Measurements from ENCODE around the gene ZNF609.

Gene ZNF609

GRCh38 chr15:64438653-64439447 is 21.5 kb upstream of the ZNF609 start:
- 91% methylated on average over 6 of the region's 6 CpGs for WGBS
- Histone ChIP-seq H3K27ac (ENCODE audit: low read depth, low read length) (no peak overlapping the region), H3K4me3 (ENCODE audit: low read length) (no peak overlapping the region), H3K9ac (ENCODE audit: low read depth, low read length) (no peak overlapping the region), H3K36me3 (ENCODE audit: insufficient read depth, low read length) (no peaks in the 10 kb centered on the region), H3K4me1 (ENCODE audit: insufficient read depth, low read length) (no peaks in the 10 kb centered on the region), H3K27me3 (ENCODE audit: insufficient read depth, low read length) (no peaks in the 10 kb centered on the region), H3K9me3 (ENCODE audit: insufficient read depth, low read depth, low read length) (no peaks in the 10 kb centered on the region)

- Histone ChIP-seq H3K9me3 (ENCODE audit: insufficient read depth, low read depth, low read length) (no peaks in the 10 kb centered on the region), H3K27ac (ENCODE audit: low read depth, low read length) (no peak overlapping the region), H3K4me1 (ENCODE audit: insufficient read depth, low read length) (no peaks in the 10 kb centered on the region), H3K36me3 (ENCODE audit: insufficient read depth, low read length) (peaks cover 9% of the 10 kb centered on the region), H3K27me3 (ENCODE audit: insufficient read depth, low read length) (no peaks in the 10 kb centered on the region), H3K9ac (ENCODE audit: low read depth, low read length) (no peak overlapping the region), H3K4me3 (ENCODE audit: low read length) (no peak overlapping the region)
- 94% methylated on average over 3 of the region's 3 CpGs for WGBS
These were observed 18.5 kb upstream of the ZNF609 start for GRCh38 chr15:64441852-64442251.

- no peak overlapping the region for H3K4me3 ChIP-seq (ENCODE audit: low read length)
- no peaks in the 10 kb centered on the region for H3K9me3 ChIP-seq (ENCODE audit: insufficient read depth, low read depth, low read length)
- H3K9ac ChIP-seq (ENCODE audit: low read depth, low read length) = no peak overlapping the region
- H3K27ac ChIP-seq (ENCODE audit: low read depth, low read length) = no peak overlapping the region
- H3K36me3 ChIP-seq (ENCODE audit: insufficient read depth, low read length) = peaks cover 14% of the 10 kb centered on the region
- no peaks in the 10 kb centered on the region for H3K27me3 ChIP-seq (ENCODE audit: insufficient read depth, low read length)
- no peaks in the 10 kb centered on the region for H3K4me1 ChIP-seq (ENCODE audit: insufficient read depth, low read length)
- WGBS = 97% methylated on average over 2 of the region's 2 CpGs
These were observed 17.4 kb upstream of the ZNF609 start for GRCh38 chr15:64443016-64443415.

- H3K4me3 ChIP-seq (ENCODE audit: low read length) = no peak overlapping the region
These were observed 16.4 kb upstream of the ZNF609 start for GRCh38 chr15:64443747-64444621.

GRCh38 chr15:64444836-64445235 is 15.5 kb upstream of the ZNF609 start:
- Histone ChIP-seq H3K4me1 (ENCODE audit: insufficient read depth, low read length) (no peaks in the 10 kb centered on the region), H3K27me3 (ENCODE audit: insufficient read depth, low read length) (no peaks in the 10 kb centered on the region), H3K36me3 (ENCODE audit: insufficient read depth, low read length) (peaks cover 21% of the 10 kb centered on the region), H3K9me3 (ENCODE audit: insufficient read depth, low read depth, low read length) (no peaks in the 10 kb centered on the region), H3K27ac (ENCODE audit: low read depth, low read length) (no peak overlapping the region), H3K4me3 (ENCODE audit: low read length) (no peak overlapping the region), H3K9ac (ENCODE audit: low read depth, low read length) (no peak overlapping the region)

More at GRCh38 chr15:64443747-64444621, 16.4 kb upstream of the ZNF609 start:
- Histone ChIP-seq H3K27me3 (ENCODE audit: insufficient read depth, low read length) (no peaks in the 10 kb centered on the region), H3K27ac (ENCODE audit: low read depth, low read length) (no peak overlapping the region), H3K9ac (ENCODE audit: low read depth, low read length) (no peak overlapping the region), H3K36me3 (ENCODE audit: insufficient read depth, low read length) (peaks cover 21% of the 10 kb centered on the region), H3K9me3 (ENCODE audit: insufficient read depth, low read depth, low read length) (no peaks in the 10 kb centered on the region), H3K4me1 (ENCODE audit: insufficient read depth, low read length) (no peaks in the 10 kb centered on the region)
- WGBS = 92% methylated on average over 3 of the region's 3 CpGs

- Histone ChIP-seq H3K4me1 (ENCODE audit: insufficient read depth, low read length) (no peaks in the 10 kb centered on the region), H3K27me3 (ENCODE audit: insufficient read depth, low read length) (no peaks in the 10 kb centered on the region), H3K9ac (ENCODE audit: low read depth, low read length) (no peak overlapping the region), H3K36me3 (ENCODE audit: insufficient read depth, low read length) (peaks cover 21% of the 10 kb centered on the region), H3K9me3 (ENCODE audit: insufficient read depth, low read depth, low read length) (no peaks in the 10 kb centered on the region), H3K27ac (ENCODE audit: low read depth, low read length) (no peak overlapping the region), H3K4me3 (ENCODE audit: low read length) (no peak overlapping the region)
- WGBS = 95% methylated on average over 6 of the region's 6 CpGs
These were observed 12.7 kb upstream of the ZNF609 start for GRCh38 chr15:64447536-64448315.

GRCh38 chr15:64452988-64453688 is 7.2 kb upstream of the ZNF609 start:
- no peaks in the 10 kb centered on the region for H3K27me3 ChIP-seq (ENCODE audit: insufficient read depth, low read length)
- 92% methylated on average over 5 of the region's 6 CpGs for WGBS
- H3K27ac ChIP-seq (ENCODE audit: low read depth, low read length) = no peak overlapping the region
- H3K4me3 ChIP-seq (ENCODE audit: low read length) = no peak overlapping the region
- no peaks in the 10 kb centered on the region for H3K9me3 ChIP-seq (ENCODE audit: insufficient read depth, low read depth, low read length)
- no peak overlapping the region for H3K9ac ChIP-seq (ENCODE audit: low read depth, low read length)
- H3K36me3 ChIP-seq (ENCODE audit: insufficient read depth, low read length) = peaks cover 6% of the 10 kb centered on the region; the same call in 1 of the 2 replicates
- peaks cover 12% of the 10 kb centered on the region for H3K4me1 ChIP-seq (ENCODE audit: insufficient read depth, low read length)

GRCh38 chr15:64453689-64454037 is 6.7 kb upstream of the ZNF609 start:
- peaks cover 2% of the 10 kb centered on the region; the same call in 1 of the 2 replicates for H3K36me3 ChIP-seq (ENCODE audit: insufficient read depth, low read length)
- no peaks in the 10 kb centered on the region for H3K27me3 ChIP-seq (ENCODE audit: insufficient read depth, low read length)
- no peak overlapping the region for H3K27ac ChIP-seq (ENCODE audit: low read depth, low read length)
- peaks cover 12% of the 10 kb centered on the region for H3K4me1 ChIP-seq (ENCODE audit: insufficient read depth, low read length)
- WGBS = 98% methylated on average over 1 of the region's 1 CpG
- H3K4me3 ChIP-seq (ENCODE audit: low read length) = no peak overlapping the region
- no peak overlapping the region for H3K9ac ChIP-seq (ENCODE audit: low read depth, low read length)
- no peaks in the 10 kb centered on the region for H3K9me3 ChIP-seq (ENCODE audit: insufficient read depth, low read depth, low read length)

- Histone ChIP-seq H3K27me3 (ENCODE audit: insufficient read depth, low read length) (no peaks in the 10 kb centered on the region), H3K9ac (ENCODE audit: low read depth, low read length) (no peak overlapping the region), H3K9me3 (ENCODE audit: insufficient read depth, low read depth, low read length) (no peaks in the 10 kb centered on the region), H3K27ac (ENCODE audit: low read depth, low read length) (no peak overlapping the region), H3K4me3 (ENCODE audit: low read length) (no peak overlapping the region), H3K4me1 (ENCODE audit: insufficient read depth, low read length) (peaks cover 15% of the 10 kb centered on the region), H3K36me3 (ENCODE audit: insufficient read depth, low read length) (no peaks in the 10 kb centered on the region)
These were observed 6.1 kb upstream of the ZNF609 start for GRCh38 chr15:64454282-64454681.

GRCh38 chr15:64455961-64456371 is 4.4 kb upstream of the ZNF609 start:
- Histone ChIP-seq H3K4me1 (ENCODE audit: insufficient read depth, low read length) (peaks cover 19% of the 10 kb centered on the region), H3K36me3 (ENCODE audit: insufficient read depth, low read length) (no peaks in the 10 kb centered on the region), H3K27me3 (ENCODE audit: insufficient read depth, low read length) (no peaks in the 10 kb centered on the region), H3K27ac (ENCODE audit: low read depth, low read length) (no peak overlapping the region), H3K9ac (ENCODE audit: low read depth, low read length) (no peak overlapping the region), H3K4me3 (ENCODE audit: low read length) (no peak overlapping the region), H3K9me3 (ENCODE audit: insufficient read depth, low read depth, low read length) (no peaks in the 10 kb centered on the region)
- WGBS = 90% methylated on average over 3 of the region's 3 CpGs
